MM.1S (cell line): ENCODE measurements around the gene MYBPC2.

Experiments
- EZH2 ChIP-seq: fragments of 300-600 bp; sonication (generic); optimal IDR thresholded peaks from 2 replicates; pipeline ENCODE3; 2017; ENCODE audit warnings: low read depth, mild to moderate bottlenecking, antibody characterized with exemption, low read length, mixed read lengths
- TF ChIP-seq, protein P1 (sequence below): fragments of 300-600 bp; sonication (generic); IDR thresholded peaks from 2 replicates; pipeline ENCODE4 v1.5.1; 2016; ENCODE audit warnings: antibody characterized with exemption, low read length, mixed read lengths

DNA sequence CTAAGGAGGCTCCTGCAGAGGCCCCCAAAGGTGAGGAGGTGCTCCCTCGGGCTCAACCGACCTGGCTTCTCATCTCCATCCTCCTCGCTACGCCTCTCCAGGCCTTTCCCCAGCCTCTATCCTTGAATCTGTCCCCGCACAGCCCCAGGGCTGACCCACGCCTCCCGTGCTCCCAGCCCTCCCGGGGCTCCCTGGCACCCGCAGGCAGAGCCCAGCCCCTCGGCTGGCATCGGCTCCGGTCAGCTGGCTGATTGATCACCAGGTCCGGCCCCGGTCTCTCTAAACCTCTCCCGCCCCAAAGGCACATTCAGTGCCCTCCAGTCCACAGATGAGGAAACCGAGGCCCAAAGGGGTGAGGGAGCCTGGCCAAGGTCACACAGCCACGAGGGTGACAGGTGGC lies 2.5 kb downstream of the MYBPC2 start:
- TF ChIP-seq, protein P1, sequence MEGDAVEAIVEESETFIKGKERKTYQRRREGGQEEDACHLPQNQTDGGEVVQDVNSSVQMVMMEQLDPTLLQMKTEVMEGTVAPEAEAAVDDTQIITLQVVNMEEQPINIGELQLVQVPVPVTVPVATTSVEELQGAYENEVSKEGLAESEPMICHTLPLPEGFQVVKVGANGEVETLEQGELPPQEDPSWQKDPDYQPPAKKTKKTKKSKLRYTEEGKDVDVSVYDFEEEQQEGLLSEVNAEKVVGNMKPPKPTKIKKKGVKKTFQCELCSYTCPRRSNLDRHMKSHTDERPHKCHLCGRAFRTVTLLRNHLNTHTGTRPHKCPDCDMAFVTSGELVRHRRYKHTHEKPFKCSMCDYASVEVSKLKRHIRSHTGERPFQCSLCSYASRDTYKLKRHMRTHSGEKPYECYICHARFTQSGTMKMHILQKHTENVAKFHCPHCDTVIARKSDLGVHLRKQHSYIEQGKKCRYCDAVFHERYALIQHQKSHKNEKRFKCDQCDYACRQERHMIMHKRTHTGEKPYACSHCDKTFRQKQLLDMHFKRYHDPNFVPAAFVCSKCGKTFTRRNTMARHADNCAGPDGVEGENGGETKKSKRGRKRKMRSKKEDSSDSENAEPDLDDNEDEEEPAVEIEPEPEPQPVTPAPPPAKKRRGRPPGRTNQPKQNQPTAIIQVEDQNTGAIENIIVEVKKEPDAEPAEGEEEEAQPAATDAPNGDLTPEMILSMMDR = no peak
- no peak for TF ChIP-seq EZH2
